Skeletal muscle tissue (tissue), 4 donors: ENCODE data around the gene PMF1. TPM values are rescaled to one million over a fixed set of nuclear protein-coding genes. Genes with fewer than 3 reads are reported as not detected.
A peak's percentile ranks its signal among the peaks of the same experiment; 100 is the strongest.
"Not testable (repeated sequence)": the region's sequence is repeated elsewhere in the genome, so short reads cannot be mapped to it uniquely, and the experiment has no call there.

Experiments used
- H3K27ac ChIP-seq: one replicate; pipeline ENCODE4 v1.7.0; 2013; ENCODE audit warnings: mild to moderate bottlenecking, low read depth, low read length, inconsistent platforms
- H3K27me3 ChIP-seq, 3 donors: one replicate each; pipeline ENCODE4 v1.7.0; 2013; ENCODE audit warnings: low read length in 3 of 3; ENCODE audit not compliant: control insufficient read depth in 3 of 3, insufficient read depth in 3 of 3
- H3K36me3 ChIP-seq, 3 donors: one replicate each; pipeline ENCODE4 v1.7.0; 2013; ENCODE audit warnings: low read length in 3 of 3; ENCODE audit not compliant: control insufficient read depth in 3 of 3, insufficient read depth in 3 of 3
- H3K4me1 ChIP-seq, 3 donors: one replicate each; pipeline ENCODE4 v1.7.0; 2013; ENCODE audit warnings: low read length in 3 of 3, mild to moderate bottlenecking in 3 of 3; ENCODE audit not compliant: control insufficient read depth in 3 of 3, insufficient read depth in 3 of 3
- H3K4me3 ChIP-seq, 3 donors: one replicate each; pipeline ENCODE4 v1.7.0; 2013; ENCODE audit warnings: low read length in 3 of 3
- H3K9ac ChIP-seq, 3 donors: one replicate each; pipeline ENCODE4 v1.7.0; 2013; ENCODE audit warnings: low read length in 3 of 3, mild to moderate bottlenecking in 3 of 3, moderate library complexity in 2 of 3, low read depth in 1 of 3
- H3K9me3 ChIP-seq, 3 donors: one replicate each; pipeline ENCODE4 v1.7.0; 2013; ENCODE audit warnings: low read length in 3 of 3; ENCODE audit not compliant: control insufficient read depth in 3 of 3
- total RNA-seq: library from RNA; depleted of rRNA; stranded (reverse); fragments of >200 nt; gene quantifications from one replicate; pipeline ENCODE4 v1.2.3, GENCODE V29; 2014
- donor health status: Osteomylitis.

PMF1 gene
- total RNA-seq, 1 donor from 2014 or later: 50.6 TPM

DNA sequence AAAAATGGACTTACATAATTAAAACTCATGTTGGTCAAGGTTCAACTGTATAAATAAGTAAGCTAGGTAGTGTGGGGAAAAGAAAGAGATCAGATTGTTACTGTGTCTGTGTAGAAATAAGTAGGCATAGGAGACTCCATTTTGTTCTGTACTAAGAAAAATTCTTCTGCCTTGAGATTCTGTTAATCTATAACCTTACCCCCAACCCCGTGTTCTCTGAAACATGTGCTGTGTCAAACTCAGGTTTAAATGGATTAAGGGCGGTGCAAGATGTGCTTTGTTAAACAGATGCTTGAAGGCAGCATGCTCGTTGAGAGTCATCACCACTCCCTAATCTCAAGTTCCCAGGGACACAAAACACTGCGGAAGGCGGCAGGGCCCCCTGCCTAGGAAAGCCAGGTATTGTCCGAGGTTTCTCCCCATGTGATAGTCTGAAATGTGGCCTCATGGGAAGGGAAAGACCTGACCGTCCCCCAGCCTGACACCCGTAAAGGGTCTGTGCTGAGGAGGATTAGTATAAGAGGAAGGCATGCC lies 31.3 kb upstream of the PMF1 start:
- H3K27ac ChIP-seq, H3K9ac ChIP-seq, H3K4me3 ChIP-seq, H3K4me1 ChIP-seq, H3K9me3 ChIP-seq, H3K27me3 ChIP-seq, H3K36me3 ChIP-seq: not testable (repeated sequence)

DNA sequence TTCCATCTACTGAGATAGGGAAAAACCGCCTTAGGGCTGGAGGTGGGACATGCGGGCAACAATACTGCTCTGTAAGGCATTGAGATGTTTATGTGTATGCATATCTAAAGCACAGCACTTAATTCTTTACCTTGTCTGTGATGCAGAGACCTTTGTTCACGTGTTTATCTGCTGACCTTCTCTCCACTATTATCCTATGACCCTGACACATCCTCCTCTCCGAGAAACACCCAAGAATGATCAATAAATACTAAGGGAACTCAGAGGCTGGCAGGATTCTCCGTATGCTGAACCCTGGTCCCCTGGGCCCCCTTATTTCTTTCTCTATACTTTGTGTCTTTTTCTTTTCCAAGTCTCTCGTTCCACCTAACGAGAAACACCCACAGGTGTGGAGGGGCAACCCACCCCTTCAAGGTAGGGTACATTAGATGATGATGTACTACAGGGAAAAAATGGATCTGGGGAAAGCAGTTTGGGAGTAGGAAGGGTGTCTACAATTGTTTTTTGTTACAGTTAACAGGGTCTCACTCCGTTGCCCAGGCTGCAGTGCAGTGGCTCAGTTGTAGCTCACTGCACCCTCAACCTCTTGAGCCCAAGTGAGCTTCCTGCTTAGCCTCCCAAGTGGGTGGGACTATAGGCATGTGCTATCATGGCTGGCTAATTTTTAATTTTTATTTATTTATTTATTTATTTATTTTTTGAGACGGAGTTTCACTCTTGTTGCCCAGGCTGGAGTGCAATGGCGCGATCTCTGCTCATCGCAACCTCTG lies 30.6 kb upstream of the PMF1 start:
- not testable (repeated sequence) for H3K4me1 ChIP-seq, H3K36me3 ChIP-seq, H3K9me3 ChIP-seq, H3K27me3 ChIP-seq, H3K9ac ChIP-seq, H3K27ac ChIP-seq, H3K4me3 ChIP-seq

DNA sequence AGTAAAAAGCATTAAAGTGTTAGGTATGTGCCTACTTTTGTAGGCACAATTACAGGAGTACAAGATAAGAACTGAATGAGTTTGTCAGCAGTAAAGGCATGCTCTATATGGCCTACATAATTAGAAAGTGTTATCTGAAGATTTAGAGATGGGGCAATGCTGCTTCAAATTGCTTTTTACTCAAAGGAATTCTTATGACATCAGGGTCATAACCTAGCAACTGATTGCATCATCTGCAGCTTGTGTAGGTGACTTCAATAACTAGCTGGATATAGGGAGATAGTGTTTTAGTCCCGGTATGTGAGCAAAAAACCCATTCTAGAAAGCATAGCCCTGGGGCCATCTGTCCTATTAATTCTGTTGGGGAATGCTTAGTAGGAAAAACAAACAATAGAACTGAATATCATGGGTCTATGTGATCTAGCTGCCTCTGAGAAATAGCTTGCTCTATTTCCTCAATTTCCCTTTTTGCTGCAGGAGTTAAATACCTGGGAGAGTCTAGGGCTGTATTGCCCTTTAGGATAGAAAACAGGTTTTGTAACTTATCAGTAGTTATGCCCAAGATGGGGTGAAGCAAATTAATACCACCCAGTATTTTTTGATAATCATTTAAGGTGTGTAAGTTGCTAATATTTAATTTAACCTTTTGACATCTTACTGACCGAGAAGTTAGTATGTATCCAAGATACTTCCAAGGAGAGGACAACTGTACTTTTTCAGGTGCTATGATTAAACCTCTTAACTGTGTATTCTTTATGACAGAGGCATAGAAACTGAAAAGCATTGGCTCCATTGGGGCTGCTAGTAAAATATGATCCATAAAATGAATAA lies 26.2 kb upstream of the PMF1 start:
- not testable (repeated sequence) for H3K9me3 ChIP-seq, H3K4me3 ChIP-seq, H3K9ac ChIP-seq, H3K4me1 ChIP-seq, H3K27me3 ChIP-seq, H3K27ac ChIP-seq, H3K36me3 ChIP-seq

DNA sequence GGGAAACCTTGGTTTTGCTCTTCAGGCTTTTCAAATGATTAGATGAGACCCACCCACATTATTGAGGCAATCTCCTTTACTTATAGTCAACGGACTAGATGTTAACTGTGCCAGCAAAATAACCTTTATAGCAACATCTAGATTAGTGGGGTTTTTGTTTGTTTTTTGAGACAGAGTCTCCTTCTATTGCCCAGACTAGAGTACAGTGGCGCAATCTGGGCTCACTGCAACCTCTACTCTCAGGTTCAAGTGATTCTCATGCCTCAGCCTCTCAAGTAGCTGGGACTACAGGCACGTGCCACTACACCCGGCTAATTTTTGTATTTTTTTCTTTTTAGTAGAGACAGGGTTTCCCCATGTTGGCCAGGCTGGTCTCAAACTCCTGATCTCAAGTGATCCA lies 22.5 kb upstream of the PMF1 start:
- H3K36me3 ChIP-seq, H3K4me3 ChIP-seq, H3K27me3 ChIP-seq, H3K27ac ChIP-seq, H3K9me3 ChIP-seq, H3K9ac ChIP-seq: not testable (repeated sequence)
- peaks cover 11 to 13% (median 12%) of the 10 kb centered on the region in 3 donors for H3K4me1 ChIP-seq

DNA sequence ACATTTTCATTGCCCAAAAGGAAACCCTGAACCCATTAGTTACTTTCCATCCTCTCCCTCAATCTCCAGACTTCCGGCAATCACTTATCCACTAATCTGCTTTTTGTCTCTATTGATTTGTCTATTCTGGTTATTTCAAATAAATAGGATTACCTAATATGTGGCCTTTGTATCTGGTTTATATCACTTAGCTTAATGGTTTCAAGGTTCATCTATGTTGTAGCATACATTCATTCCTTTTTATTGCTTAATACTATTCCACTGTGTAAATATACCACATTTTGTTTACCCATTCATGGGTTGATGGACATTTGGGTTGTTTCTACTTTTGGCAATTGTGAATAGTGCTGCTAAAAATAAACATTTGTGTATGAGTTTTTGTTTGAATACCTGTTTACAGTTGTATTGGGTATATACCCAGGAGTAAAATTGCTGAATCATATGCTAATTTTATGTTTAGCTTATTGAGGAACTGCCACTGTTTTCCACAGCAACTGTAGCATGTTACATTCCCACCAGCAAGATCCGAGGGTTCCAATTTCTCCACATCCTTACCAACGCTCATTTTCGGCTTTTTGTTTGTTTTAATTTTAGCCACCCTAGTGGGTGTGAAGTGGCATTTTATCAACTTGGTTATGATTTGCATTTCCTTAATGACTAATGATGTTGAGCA lies 21.4 kb upstream of the PMF1 start:
- H3K27me3 ChIP-seq: no peaks in the 10 kb centered on the region
- H3K9ac ChIP-seq: no peak overlapping the region
- H3K9me3 ChIP-seq: no peaks in the 10 kb centered on the region
- peaks cover 0 to 7% (median 0%) of the 10 kb centered on the region in 3 donors for H3K36me3 ChIP-seq
- peaks cover 17 to 23% (median 21%) of the 10 kb centered on the region in 3 donors for H3K4me1 ChIP-seq
- H3K27ac ChIP-seq: no peak overlapping the region
- H3K4me3 ChIP-seq: no peak overlapping the region

DNA sequence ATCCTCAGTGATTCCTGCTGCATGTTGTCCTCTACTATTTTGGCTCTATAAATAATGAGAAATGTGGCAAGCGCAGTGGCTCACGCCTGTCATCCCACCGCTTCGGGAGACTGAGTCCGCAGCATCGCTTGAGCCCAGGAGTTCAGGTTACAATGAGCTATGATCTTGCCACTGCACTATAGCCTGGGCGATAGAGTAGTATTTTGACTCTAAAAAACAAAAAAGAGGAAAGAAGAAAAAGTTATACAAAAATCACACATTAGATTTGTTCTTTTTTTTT lies 19.7 kb upstream of the PMF1 start:
- H3K27ac ChIP-seq: peak overlapping the region; percentile 84

DNA sequence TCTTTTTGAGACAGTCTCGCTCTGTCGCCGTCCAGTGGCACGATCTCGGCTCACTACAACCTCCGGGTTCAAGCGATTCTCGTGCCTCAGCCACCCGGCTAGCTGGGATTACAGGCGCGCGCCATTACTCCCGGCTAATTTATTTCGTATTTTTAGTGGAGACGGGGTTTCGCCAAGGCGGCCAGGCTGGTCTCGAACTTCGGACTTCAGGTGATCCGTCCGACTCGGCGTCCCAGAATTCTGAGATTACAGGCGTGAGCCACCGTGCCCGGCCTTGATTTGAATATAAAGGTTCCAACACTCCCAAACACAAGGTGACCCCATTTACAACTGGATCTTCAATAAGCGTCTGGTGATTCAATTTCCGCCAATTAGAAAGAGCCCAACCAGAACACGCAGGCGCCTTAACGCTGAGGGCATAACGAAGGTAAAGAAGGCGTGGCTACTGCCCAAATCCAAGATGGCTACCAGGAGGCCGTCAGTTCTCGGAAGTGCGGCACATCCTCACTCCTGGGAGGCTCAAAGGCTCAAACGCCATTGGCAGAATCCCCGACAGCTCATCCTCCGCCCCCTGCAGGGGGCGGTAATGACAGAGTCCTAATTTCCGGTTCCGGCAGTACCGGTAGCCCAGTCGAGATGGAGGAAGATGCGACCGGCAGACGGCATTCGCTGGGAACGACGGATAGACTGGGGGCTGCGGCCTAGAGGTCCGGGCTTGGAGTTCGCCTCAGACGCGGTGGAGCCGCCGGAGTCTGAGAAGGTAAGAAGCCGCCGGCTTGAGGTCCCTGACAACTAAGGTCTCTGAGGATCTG lies 19.1 kb upstream of the PMF1 start, which contains the start of gene SLC25A44:
TSS of gene SLC25A44 (plus strand) at position 617 of the 812 bp plus-strand sequence. CDS start 5,744 bp downstream, outside the sequence.
- Histone ChIP-seq H3K4me3 (peak within 1 kb of the TSS; percentile 93 to 99 (median 97)), H3K27me3 (no peaks in the 10 kb centered on the region), H3K27ac (peak within 1 kb of the TSS; percentile 84), H3K9me3 (no peaks in the 10 kb centered on the region), H3K9ac (peak within 1 kb of the TSS; percentile 88 to 93 (median 93)), H3K36me3 (peaks cover 0 to 12% (median 6%) of the 10 kb centered on the region in 3 donors), H3K4me1 (peaks cover 24 to 28% (median 28%) of the 10 kb centered on the region in 3 donors)

More for the DNA sequence above, 19.7 kb upstream of the PMF1 start:
- Histone ChIP-seq H3K4me1 (peaks cover 24 to 28% (median 28%) of the 10 kb centered on the region in 3 donors), H3K27me3 (no peaks in the 10 kb centered on the region), H3K9me3 (no peaks in the 10 kb centered on the region), H3K9ac (peak overlapping the region; percentile 86 to 93 (median 88)), H3K36me3 (peaks cover 0 to 12% (median 6%) of the 10 kb centered on the region in 3 donors), H3K4me3 (peak overlapping the region; percentile 93 to 99 (median 97))

DNA sequence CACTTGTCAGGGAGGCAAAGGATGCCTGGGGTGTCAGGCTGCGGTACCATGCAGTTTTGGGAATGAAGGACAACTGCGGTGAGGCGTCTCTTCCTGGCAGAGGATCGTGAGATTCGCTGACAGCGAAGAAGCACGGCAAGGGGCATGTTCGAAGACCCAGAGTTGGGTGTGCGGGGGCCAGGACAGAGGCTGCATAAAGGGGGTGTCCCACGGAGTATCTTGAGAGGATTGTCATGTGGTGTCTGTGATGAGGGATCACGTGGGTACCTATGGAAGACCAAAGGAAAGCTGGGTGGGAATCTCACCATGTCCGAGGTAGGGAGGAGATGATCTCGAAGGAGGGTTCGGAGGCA lies 18.5 kb upstream of the PMF1 start:
- Histone ChIP-seq H3K27me3 (no peaks in the 10 kb centered on the region), H3K4me1 (peaks cover 24 to 29% (median 28%) of the 10 kb centered on the region in 3 donors), H3K27ac (peak overlapping the region; percentile 84)

DNA sequence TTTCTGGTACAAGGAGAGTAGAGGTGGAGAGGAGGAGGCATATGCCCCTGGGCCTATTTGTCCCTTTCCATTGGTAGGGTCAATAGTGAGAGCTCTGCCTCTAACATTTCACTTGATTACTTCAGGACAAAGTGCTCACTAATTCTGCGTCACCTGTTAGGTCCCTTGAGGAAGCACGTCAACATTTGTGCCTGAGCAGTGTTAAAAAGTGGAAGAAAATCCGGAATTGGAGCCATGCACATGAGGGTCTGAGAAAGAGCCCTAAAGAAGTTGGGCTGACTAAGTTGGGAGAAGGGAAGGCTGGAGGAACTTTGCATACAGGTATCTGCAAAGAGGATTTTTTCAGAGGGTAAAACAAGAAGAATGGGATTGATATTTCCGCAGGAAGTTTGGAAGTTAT lies 17.0 kb upstream of the PMF1 start:
- Histone ChIP-seq H3K4me3 (no peak overlapping the region), H3K4me1 (peaks cover 24 to 32% (median 28%) of the 10 kb centered on the region in 3 donors), H3K9me3 (no peaks in the 10 kb centered on the region), H3K27ac (no peak overlapping the region), H3K9ac (peak overlapping the region in 1 of 3 donors; percentile 2), H3K36me3 (peaks cover 8 to 25% (median 18%) of the 10 kb centered on the region in 3 donors), H3K27me3 (no peaks in the 10 kb centered on the region)

More for the DNA sequence above, 18.5 kb upstream of the PMF1 start:
- Histone ChIP-seq H3K9ac (peak overlapping the region; percentile 88 to 93 (median 93)), H3K9me3 (no peaks in the 10 kb centered on the region), H3K36me3 (peaks cover 2 to 15% (median 6%) of the 10 kb centered on the region in 3 donors), H3K4me3 (peak overlapping the region; percentile 93 to 99 (median 97))
